ENCODE results near the gene MEN1. TPM values are rescaled to one million over a fixed set of nuclear protein-coding genes. Genes with fewer than 3 reads are reported as not detected.

MEN1 gene
- total and polyA plus RNA-seq, 9 of the 15 experiments (the other 6 are each of a cell fraction or from before 2014, with no cell fraction given): 3.4 to 57.2 (median 19.3) TPM

DNA sequence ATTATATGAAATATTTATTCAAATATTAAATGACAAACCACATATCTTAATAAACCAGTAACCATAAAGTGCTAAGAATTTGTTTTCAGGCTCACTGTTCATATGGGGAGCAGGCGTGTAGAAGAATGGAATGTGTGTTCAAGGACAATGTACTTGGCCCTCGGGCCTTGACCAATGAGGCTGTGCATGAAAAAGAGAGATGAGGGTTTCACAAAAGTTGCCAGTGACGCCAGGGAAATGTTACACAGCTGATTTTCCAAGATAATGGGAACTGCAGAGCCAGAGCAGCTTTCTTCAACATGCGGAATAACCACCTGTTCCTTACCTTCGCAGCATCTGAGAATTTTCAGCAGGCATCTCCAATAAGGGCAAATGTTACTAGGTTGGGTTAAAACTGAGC, 36.2 kb downstream of the MEN1 start:
- Histone ChIP-seq H3K9me1 (ENCODE audit: control insufficient read depth, insufficient read depth, low read length) (peaks cover 9% of the 10 kb centered on the region), H3K27ac (ENCODE audit: extremely low read depth, low read depth, low read length) (no peak overlapping the region), H3K36me3 (ENCODE audit: control insufficient read depth, insufficient read depth, low read length) (peaks cover 83% of the 10 kb centered on the region), H4K20me1 (replicated peaks; ENCODE audit: control insufficient read depth, insufficient read depth, low read length) (peaks cover 56% of the 10 kb centered on the region), H2AFZ (ENCODE audit: low read depth, low read length) (no peak overlapping the region), H3K27me3 (ENCODE audit: control insufficient read depth in 2 of 2, insufficient read depth in 2 of 2, low read length in 2 of 2) (no peaks in the 10 kb centered on the region), H3K4me1 (replicated peaks in 1 of 2; ENCODE audit: control insufficient read depth in 2 of 2, insufficient read depth in 2 of 2, low read length in 2 of 2) (peaks cover 0 to 8% of the 10 kb centered on the region in 2 experiments; a peak in 2 of 5 replicates), H3K9me3 (replicated peaks; ENCODE audit: control insufficient read depth, insufficient read depth, low read depth, low read length) (no peaks in the 10 kb centered on the region), H3K4me2 (ENCODE audit: insufficient read depth, low read length) (no peak overlapping the region), H3K79me2 (ENCODE audit: control insufficient read depth, insufficient read depth, low read length) (peaks cover 88% of the 10 kb centered on the region), H3K9ac (ENCODE audit: insufficient read depth in 1 of 2, low read depth in 2 of 2, low read length in 2 of 2) (no peak overlapping the region), H3K4me3 (no peak overlapping the region)
- no peak for ATAC-seq
- 89% methylated on average over 5 of the region's 5 CpGs for WGBS (ENCODE audit: insufficient coverage, low coverage, missing lambda C conversion rate)
- no TSS peak for BruUV-seq (replicated peaks)
- POLR2A ChIA-PET: interaction anchor here (1.2 to 10.8 kb wide), 2 partner anchors 11 to 16 kb away, joined by 3 to 168 read pairs; partner anchors contain the start of gene PYGM
- DNase-seq (ENCODE audit: extremely low read depth in 1 of 4, low spot score in 3 of 4): no peak
- intact Hi-C loops (cut with micrococcal nuclease): no loop called here
- CTCF ChIA-PET (ENCODE audit: low intra/inter-chr PET ratio): no interaction called here
- FAIRE-seq: no peak
- in situ Hi-C loops (cut with MboI): no loop called here
- TF ChIP-seq PTBP1 (IDR thresholded peaks at IDR 0.05; ENCODE audit: low read depth, low read length) (no peak), RBFOX2 (IDR thresholded peaks at IDR 0.05; ENCODE audit: low read depth, low read length) (peak; percentile 41; the same call in 1 of the 2 replicates), NR2C2 (CRISPR knock-in tag; IDR thresholded peaks at IDR 0.05) (no peak), NR2C2 (tag; IDR thresholded peaks at IDR 0.05) (no peak)
- TF ChIP-seq, protein P1, sequence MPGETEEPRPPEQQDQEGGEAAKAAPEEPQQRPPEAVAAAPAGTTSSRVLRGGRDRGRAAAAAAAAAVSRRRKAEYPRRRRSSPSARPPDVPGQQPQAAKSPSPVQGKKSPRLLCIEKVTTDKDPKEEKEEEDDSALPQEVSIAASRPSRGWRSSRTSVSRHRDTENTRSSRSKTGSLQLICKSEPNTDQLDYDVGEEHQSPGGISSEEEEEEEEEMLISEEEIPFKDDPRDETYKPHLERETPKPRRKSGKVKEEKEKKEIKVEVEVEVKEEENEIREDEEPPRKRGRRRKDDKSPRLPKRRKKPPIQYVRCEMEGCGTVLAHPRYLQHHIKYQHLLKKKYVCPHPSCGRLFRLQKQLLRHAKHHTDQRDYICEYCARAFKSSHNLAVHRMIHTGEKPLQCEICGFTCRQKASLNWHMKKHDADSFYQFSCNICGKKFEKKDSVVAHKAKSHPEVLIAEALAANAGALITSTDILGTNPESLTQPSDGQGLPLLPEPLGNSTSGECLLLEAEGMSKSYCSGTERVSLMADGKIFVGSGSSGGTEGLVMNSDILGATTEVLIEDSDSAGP (CRISPR knock-in tag; IDR thresholded peaks at IDR 0.05): no peak
